Stimulated activated naive CD4-positive, alpha-beta T cell (primary cell): ENCODE measurements around the gene SLC1A4.

ENCODE experiments used
- DNase-seq, 6 experiments: peaks; one replicate each; lab custom pipeline; 2025; lab: John Stamatoyannopoulos, UW

Gene SLC1A4

DNA sequence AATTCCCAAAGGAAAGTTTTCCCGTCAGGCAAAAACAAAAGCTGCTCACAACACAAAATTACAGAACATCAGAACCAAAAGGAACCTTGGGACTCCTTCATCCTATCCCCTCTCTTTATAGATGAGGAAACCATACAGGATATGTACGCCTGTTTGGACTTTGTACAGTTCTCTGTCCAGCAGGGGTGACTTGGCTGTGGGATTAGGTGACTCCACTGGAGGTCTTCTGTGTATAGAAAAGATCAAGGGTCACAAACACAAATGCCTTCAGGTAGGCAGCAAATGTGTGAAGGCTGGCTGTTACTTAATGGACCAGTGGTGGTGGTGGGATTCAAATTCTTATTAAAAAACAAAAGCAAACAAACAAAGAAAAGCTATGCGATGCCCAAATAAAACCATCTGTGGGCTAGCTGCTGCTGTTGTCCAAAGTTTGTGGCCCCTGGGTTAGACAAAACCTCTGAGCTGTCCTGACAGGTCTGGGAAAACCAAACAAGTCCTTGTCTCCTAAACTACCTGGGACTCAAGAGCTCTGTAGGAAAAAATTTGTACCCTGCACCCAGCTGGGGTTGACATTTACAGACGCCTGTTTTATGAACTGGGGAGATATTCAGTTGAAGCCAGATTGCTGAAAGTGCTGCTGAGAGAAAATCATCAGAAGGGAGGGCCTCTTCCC is 65.7 kb downstream of the SLC1A4 start:
- DNase-seq = no peak

DNA sequence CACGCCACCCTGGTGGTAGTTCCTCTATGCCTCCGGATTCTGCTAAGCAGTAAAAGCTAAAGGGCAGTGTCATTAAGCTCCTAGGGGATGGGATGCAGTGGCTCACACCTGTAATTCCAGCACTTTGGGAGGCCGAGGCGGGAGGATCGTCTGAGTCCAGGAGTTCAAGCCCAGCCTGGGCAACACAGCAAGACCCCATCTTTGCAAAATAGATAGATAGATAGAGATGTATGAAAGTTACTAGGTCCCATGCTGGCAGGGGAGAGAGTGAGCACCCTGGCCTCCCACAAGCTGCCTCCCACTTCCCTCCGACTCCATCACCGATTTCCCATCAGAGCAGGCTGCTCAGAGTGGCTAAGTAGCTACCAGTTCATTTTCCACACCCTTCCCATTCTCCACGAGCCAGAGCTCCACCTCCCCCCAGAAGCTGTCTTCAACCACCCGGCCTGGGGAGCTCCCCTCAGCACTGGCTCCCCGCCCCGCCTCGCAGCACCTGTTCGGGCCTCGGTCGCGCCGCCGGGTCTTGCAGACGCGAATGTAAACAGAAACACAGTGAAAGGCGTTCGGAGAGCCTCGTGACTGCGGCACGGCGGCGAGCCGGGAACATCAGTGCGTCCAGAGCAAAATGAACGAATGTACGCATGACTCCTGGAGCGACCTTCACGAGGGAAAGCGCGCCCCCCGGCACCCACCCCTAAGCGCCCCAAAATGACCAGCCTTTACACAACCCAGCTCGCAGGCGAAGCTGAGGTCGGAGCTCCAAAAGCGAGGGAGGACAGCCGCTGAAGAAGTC is 66.4 kb downstream of the SLC1A4 start:
- DNase-seq = peak in 5 of 6 experiments; percentile 66 to 85 (median 79)

DNA sequence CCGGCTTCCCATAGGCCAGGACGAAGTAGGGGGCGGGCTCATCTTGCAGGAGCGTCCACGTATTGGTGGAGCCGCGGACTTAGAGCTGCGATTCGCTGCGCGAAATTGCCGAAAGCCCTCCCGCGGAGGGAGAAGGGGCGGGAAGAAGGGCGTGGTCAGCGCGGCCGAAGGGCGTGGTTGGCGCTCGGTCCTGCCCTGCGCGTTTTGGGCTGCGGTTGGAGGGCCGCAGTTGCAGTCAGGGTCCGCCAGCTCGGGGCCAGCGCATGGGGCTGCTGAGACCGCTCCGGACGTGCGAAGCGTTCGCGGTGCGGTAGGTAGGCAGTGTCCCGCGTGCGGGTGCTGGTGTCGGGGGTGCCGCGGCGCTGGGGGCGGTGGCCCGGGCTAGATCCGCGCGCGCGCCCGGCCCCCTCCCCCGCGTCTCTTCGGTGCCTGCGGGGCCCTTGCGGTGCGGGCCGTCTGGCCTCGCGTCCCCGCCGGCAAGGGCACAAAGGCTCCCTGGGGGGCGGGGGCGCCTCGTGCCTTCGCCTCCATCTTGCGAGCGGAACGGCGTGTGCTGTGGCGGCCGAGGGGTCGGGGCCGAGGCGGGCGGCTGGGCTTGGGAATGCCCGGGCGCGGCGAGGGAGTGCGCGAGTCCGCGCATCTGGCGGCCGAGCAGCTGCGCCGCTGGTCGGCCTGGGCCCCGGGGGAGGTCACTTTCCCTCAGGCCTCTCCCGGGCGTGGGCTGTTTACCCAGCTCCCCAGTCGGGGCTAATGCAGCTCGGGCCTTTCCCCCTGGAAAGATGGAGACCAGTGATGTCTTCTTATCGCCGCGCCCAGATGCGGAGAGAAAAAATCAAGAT is 67.2 kb downstream of the SLC1A4 start, which contains the start of gene CEP68:
Gene CEP68 (plus strand): TSS at position 202 of the 839 bp plus-strand sequence. CDS start 13,029 bp downstream, outside the sequence.
- DNase-seq = peak; percentile 91 to 95 (median 93)

DNA sequence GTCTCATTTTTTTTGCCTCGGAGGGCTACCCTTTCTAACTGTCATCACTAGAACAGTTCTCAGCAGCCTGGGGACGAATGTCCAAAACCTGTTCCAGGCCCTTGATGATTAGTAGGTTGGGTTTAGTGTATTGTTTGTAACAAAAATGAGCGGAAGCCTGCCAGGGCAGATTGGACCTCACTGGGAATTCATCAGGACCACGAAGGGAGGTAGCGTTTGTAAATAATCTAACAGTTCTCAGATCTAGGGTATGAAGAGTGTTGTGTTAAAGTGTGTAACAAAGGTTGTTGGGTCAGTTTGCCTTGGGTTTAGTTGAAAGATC is 67.8 kb downstream of the SLC1A4 start:
- peak in 1 of 6 experiments; percentile 66 for DNase-seq

DNA sequence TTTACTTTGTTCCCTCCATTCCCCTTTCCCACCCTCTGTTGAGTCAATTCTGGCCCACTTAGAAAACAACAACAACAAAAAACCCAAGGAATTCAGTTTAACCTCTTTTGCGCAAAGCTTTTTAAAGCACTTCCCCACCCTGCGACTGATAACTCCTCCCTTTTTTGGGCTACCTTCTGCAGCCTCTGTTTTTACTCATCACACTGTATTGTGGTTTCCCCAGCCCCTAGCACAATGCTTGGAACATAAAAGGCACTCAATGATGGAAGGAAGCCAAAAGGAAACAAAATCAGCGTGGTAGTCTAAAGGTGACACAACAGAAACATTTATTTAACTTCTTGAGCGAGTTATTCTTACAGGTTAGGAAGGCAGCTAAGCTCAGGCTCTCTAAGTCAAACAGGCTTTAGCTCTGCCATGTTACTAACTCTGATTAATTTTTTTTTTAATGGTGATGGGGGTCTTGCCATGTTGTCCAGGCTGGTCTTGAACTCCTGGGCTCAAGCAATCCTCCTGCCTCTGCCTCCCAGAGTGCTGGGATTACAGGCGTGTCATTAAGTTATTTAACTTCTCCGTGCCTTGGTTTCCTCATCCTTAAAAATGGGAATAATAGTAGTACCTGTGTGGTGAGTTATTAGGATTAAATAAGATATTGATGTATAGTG is 68.3 kb downstream of the SLC1A4 start:
- DNase-seq = peak; percentile 13 to 89 (median 65)

DNA sequence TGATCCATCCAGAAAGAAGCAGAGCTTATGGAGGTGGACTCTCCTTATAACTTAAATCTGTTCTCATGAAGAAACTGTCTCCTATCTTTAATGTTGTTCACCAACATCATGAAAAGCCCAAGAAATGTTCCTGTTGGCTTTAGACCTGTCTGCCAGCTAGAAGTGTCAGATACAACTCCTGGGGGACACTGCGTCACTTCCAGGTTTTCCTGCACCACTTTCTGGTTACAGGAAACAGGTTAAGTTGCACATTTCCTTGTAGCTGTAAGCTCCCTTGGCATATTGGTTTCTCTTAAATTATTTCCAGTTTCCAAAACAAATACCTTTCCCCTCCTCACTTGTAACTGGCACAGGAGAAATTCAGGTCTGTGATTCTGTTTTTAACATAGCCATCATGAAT is 69.9 kb downstream of the SLC1A4 start:
- DNase-seq = no peak

DNA sequence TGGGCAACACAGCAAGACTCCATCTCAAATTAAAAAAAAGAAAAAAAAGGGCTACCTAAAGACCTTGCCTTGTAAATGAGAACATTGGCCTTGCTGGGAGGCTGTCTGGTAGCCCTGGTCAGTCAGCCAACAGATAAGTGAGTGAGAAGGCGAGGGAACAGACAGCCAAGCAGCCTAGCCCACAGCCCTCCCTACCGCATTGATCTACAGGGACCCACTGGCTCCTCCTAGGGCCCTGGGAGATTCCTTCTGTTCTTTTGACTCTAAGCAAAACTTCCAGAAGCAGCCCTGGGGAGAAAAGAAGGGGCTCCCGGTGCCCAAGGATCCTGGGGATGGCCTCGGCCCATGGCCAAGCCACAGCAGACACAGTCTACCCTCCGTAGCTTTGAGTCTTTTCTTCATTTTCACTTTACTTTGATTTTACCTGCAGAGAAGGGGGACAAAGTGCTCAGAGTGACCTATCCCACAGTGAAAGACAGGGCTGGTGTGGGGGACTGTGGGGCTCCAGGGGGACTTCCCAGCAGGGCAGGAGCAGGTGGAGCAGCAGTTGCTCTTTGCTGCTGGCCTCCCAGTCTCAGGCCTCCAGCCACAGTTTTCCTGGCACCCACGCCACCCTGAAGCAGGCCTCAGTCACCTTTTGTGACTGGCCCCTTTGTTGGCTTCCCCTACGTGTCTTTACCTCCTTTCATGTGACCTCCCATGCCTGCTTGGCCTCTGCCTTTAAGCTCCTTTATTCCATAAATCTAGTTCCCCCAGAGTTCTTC is 72.1 kb downstream of the SLC1A4 start:
- no peak for DNase-seq

DNA sequence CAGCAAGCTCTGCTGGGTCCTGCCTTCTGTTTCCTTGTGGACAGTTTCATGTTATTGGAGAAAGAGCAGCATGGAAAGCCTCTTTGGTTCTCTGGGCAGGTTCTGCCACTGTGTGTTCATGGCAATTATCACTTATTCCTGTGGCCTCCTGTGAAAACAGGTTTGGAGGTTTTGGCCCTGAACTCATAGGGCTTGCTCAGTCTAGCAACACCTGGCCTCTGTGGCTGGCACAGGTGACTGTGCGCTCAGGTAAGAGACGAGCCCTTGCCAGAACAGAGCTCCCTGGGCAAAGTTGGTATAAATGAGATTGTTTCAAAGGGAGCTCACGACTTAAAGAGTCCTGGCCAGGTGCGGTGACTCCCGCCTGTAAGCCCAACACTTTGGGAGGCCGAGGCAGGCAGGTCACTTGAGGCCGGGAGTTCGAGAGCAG is 72.7 kb downstream of the SLC1A4 start:
- DNase-seq = no peak

DNA sequence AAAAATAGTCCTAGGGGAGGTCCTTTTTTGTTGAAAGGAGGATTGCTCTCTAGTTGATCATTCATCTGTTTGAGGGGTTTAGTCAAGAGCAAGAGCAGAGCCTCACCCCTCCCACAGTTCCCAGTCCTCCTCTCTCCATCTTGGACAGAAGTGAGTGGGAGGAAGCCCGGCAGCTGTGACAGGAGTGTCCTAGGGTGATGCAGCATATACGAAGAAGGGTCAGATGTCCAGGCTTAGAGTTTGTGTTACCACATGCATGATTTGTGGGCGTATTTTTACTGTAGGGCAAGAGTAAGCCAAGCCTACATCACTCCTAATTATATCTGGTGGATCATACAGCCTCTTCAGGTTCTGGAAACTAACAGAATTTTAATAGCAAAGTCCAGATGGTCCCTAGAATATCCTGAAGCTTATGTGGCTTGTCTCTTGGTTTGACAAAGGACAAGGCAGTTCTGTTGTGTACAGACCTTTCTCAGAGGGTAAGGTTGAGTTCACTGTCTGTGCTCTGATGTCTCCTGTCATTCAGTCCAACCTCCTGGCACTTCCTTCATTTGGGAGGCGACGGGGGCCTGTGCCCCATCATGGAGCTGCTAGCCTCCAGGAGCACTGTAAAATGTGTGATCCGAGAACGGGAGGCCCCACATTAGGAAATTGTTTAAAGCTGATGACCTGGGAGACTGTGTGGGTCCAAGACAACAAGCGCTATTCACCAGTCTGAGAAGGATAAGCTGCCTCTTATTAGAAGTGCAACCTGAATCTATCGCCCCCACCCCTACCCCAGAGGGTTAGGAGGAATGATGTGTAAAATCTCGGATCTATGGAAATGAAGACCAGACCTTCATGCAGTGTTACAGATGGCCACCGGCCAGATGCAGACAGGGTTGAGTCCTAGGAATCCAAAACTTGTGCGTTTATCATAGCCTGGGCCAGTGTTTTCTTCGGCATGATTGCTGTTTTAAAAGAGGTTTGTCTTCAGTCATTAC is 73.9 kb downstream of the SLC1A4 start:
- DNase-seq = no peak

DNA sequence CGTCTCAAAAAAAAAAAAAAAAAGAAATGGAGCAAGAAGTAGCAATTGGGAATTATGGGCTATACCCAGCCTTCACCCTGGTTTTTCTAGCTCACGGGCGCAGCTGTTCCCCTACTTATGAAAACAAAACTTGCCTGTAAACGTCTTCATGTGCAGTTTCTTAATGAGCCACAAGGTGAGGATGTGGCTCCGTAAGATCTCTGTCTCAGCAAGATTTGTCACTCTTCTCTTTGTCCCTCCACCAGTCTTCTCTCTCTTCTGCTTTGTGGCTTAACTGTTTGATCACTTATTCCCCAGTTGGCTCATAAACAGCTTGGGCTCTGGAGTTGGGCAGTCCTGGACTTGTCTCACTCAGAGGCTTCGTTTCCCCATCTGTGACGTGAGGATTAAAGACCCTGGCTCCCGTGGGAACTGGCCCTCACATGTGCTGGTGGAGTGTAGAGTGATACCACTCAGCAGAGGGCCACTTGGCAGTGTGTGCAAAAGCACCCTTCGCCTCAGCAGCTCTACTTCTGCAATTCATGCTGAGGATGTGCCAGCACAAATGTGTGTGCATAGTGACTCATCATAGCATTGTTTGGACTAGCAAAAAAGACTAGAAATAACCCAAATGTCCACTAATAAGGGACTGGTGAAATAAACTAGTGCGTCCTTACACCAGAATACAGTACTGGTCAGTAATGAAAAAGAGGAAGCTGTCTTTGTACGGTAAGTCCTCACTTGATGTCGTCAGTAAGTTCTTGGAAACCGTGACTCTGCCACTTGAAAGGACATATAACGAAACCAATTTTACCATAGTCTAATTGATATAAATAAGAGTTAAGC is 75.7 kb downstream of the SLC1A4 start:
- peak in 5 of 6 experiments; percentile 18 to 67 (median 28) for DNase-seq

DNA sequence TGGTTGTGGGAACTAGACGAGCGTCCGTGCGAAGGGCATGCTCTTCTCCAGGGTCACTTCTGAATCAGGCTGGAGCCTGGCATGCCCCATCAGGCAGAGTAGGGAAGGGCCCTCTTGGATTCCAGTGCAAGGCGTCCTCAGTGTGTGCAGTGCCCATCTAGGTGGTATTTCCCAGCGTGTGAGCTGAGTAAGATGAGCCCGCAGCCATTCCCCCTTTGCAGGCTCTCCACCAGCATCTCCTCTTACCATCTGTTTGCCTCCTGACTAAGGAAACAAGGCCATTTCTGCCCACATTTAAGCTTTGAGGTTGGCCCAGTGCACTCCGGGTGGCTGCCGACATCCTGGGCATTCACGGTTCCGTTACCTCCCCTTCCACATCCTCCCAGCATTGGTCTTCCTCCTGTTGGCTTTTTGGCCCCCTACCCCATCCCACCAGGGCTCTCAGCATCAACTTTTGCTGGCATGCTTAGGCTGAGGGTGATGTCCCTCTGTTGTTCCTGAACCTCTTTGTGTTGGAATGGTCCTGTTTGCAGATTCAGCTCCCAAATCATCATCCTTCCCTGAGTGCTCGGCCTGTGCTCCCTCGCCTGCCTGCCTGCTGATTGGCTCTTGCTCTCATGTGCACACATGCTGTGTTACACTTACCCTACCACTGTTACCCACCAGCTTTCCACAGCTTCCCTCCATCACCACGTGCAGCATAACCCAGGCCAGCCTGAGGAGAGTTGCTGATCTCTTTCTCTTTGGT is 78.8 kb downstream of the SLC1A4 start:
- peak in 2 of 6 experiments; percentile 10 to 15 for DNase-seq

DNA sequence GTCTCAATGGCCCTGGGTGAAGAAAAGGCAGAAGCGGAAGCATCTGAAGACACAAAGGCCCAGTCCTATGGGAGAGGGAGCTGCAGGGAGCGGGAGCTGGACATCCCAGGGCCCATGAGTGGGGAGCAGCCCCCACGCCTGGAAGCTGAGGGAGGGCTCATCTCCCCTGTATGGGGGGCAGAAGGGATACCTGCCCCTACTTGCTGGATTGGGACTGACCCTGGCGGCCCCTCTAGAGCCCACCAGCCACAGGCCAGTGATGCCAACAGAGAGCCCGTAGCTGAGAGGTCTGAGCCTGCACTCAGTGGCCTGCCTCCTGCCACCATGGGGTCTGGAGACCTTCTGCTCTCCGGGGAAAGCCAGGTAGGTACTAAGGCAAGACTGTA is 80.2 kb downstream of the SLC1A4 start:
- no peak for DNase-seq

DNA sequence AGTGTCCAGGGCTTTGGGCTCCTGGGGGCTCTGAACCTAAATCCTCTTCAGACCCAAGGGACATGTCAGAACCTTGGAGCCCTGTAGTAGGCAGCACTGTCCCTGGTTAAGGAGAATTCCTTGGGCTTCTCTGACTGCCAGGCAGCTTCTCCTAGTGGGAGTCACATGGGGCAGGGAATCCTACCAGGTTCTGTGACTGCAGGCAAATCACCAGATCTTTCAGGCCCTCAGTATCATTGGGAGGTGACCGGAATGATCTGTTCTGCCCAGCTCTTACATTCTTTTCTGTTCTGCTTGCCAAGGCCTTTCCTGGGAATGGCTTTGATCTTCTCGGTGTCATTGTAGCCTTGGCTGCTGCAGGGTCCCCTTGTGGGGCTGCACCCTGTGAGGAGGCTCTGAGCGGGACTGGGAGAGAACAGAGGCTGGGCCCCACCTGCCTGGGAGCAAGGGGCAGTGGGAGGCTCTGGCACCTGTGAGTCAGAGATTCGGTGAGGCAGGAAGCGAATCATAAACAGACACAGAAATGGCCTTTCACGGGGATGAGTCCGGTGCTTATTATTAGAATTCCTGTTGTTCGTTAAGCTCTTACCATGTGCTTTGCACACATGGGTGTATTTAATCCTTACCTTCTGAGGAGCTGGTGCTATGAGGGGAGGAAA is 81.1 kb downstream of the SLC1A4 start:
- DNase-seq = no peak

DNA sequence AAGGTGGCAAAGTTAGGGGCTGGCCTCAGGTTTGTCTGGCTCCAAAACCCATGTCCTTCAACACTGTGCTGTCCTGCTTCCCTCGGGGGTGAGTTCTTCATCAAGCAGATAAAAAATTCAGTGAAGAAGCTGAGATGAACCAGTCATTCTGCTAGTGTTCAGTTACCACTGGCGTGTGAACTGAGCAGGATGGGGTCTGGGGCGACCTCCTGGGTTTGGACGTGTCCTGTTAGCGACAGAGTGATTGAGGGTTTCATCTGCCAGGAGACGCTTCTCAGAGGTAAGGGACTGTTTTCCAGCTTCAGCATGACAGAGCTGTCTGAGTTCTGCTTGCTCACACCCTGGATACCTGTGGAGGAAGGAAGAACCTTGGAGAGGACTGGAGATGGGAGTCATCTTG is 81.7 kb downstream of the SLC1A4 start:
- no peak for DNase-seq

DNA sequence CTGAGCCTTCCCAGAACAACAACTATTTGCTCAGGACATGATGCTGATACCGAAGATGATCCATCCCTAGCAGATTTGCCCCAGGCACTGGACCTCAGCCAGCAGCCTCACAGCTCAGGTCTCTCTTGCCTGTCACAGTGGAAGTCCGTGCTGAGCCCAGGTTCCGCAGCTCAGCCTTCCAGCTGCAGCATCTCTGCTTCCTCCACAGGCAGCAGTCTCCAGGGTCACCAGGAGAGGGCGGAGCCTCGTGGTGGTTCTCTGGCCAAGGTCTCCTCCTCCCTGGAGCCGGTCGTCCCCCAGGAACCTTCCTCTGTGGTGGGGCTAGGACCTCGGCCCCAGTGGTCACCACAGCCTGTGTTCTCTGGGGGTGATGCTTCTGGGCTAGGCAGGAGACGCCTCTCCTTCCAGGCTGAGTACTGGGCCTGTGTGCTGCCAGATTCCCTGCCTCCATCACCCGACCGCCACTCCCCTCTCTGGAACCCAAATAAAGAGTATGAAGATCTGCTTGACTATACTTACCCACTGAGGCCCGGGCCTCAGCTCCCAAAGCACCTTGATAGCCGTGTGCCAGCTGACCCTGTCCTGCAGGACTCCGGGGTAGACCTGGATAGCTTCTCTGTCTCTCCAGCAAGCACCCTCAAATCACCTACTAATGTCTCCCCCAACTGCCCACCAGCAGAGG is 82.4 kb downstream of the SLC1A4 start:
- DNase-seq = no peak

DNA sequence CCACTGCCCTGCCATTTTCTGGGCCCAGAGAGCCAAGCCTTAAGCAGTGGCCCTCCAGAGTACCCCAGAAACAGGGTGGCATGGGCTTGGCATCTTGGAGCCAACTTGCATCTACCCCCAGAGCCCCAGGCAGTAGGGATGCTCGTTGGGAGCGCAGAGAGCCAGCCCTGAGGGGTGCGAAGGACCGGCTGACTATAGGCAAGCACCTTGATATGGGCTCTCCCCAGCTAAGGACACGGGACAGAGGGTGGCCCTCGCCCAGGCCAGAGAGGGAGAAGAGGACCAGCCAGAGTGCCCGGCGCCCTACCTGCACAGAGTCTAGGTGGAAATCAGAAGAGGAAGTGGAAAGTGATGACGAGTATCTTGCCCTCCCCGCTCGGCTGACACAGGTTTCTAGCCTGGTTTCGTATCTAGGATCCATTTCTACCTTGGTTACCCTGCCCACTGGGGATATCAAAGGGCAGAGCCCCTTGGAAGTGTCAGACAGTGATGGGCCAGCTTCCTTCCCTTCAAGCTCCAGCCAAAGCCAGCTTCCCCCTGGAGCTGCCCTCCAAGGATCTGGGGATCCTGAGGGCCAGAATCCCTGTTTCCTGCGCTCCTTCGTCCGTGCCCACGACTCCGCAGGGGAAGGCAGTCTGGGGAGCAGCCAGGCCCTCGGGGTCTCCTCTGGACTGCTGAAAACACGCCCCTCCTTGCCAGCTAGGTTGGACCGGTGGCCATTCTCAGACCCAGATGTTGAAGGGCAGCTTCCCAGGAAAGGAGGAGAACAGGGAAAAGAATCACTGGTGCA is 83.2 kb downstream of the SLC1A4 start:
- no peak for DNase-seq
